Measurements from ENCODE around the gene TNKS1BP1. TPM values are rescaled to one million over a fixed set of nuclear protein-coding genes. Genes with fewer than 3 reads are reported as not detected.
A peak's percentile ranks its signal among the peaks of the same experiment; 100 is the strongest.

Gene TNKS1BP1
- total and polyA plus RNA-seq, 9 of the 15 experiments (the other 6 are each of a cell fraction or from before 2014, with no cell fraction given): 1.1 to 47.2 (median 10.9) TPM

GRCh38 chr11:57325735-57326048, 940 bp upstream of the TNKS1BP1 start:
- Histone ChIP-seq H3K36me3 (ENCODE audit: control insufficient read depth, insufficient read depth, low read length) (peaks cover 61% of the 10 kb centered on the region), H3K4me1 (replicated peaks in 1 of 2; ENCODE audit: control insufficient read depth in 2 of 2, insufficient read depth in 2 of 2, low read length in 2 of 2) (peaks cover 46 to 49% of the 10 kb centered on the region in 2 experiments), H3K27ac (ENCODE audit: extremely low read depth, low read depth, low read length) (peak overlapping the region; percentile 88), H4K20me1 (replicated peaks; ENCODE audit: control insufficient read depth, insufficient read depth, low read length) (peaks cover 7% of the 10 kb centered on the region), H2AFZ (ENCODE audit: low read depth, low read length) (peak overlapping the region; percentile 64), H3K79me2 (ENCODE audit: control insufficient read depth, insufficient read depth, low read length) (peaks cover 31% of the 10 kb centered on the region), H3K9me3 (replicated peaks; ENCODE audit: control insufficient read depth, insufficient read depth, low read depth, low read length) (no peaks in the 10 kb centered on the region), H3K4me2 (ENCODE audit: insufficient read depth, low read length) (peak overlapping the region; percentile 90), H3K9ac (ENCODE audit: insufficient read depth in 1 of 2, low read depth in 2 of 2, low read length in 2 of 2) (peak overlapping the region; percentile 71 to 91), H3K27me3 (ENCODE audit: control insufficient read depth in 2 of 2, insufficient read depth in 2 of 2, low read length in 2 of 2) (no peaks in the 10 kb centered on the region), H3K9me1 (ENCODE audit: control insufficient read depth, insufficient read depth, low read length) (peaks cover 7% of the 10 kb centered on the region), H3K4me3 (peak overlapping the region; percentile 60)
- DNase-seq (ENCODE audit: extremely low read depth in 1 of 4, low spot score in 3 of 4) (no peak), ATAC-seq (peak; percentile 3), FAIRE-seq (no peak)
- 13% methylated on average over 6 of the region's 6 CpGs for WGBS (ENCODE audit: insufficient coverage, low coverage, missing lambda C conversion rate)
- ChIA-PET POLR2A (interaction anchor here (0.6 to 6.3 kb wide), 12 partner anchors 10 to 506 kb away, joined by 3 to 68 read pairs (median 4); partner anchors contain the start of genes SLC43A1 and SSRP1), CTCF (ENCODE audit: low intra/inter-chr PET ratio) (no interaction called here)
- no TSS peak for BruUV-seq (replicated peaks)
- intact Hi-C loops (cut with micrococcal nuclease) (loop anchor here (5.0 kb wide), 1 partner anchor 48 kb away; no protein-coding TSS in a partner anchor), in situ Hi-C loops (cut with MboI) (no loop called here)
- no peak for TF ChIP-seq CAMTA2 (CRISPR knock-in tag; conservative IDR thresholded peaks at IDR 0.05)
- peak; percentile 36; the same call in 1 of the 2 replicates for TF ChIP-seq ETV1 (tag; conservative IDR thresholded peaks at IDR 0.05; ENCODE audit: low read depth)
- TF ChIP-seq, protein P1, sequence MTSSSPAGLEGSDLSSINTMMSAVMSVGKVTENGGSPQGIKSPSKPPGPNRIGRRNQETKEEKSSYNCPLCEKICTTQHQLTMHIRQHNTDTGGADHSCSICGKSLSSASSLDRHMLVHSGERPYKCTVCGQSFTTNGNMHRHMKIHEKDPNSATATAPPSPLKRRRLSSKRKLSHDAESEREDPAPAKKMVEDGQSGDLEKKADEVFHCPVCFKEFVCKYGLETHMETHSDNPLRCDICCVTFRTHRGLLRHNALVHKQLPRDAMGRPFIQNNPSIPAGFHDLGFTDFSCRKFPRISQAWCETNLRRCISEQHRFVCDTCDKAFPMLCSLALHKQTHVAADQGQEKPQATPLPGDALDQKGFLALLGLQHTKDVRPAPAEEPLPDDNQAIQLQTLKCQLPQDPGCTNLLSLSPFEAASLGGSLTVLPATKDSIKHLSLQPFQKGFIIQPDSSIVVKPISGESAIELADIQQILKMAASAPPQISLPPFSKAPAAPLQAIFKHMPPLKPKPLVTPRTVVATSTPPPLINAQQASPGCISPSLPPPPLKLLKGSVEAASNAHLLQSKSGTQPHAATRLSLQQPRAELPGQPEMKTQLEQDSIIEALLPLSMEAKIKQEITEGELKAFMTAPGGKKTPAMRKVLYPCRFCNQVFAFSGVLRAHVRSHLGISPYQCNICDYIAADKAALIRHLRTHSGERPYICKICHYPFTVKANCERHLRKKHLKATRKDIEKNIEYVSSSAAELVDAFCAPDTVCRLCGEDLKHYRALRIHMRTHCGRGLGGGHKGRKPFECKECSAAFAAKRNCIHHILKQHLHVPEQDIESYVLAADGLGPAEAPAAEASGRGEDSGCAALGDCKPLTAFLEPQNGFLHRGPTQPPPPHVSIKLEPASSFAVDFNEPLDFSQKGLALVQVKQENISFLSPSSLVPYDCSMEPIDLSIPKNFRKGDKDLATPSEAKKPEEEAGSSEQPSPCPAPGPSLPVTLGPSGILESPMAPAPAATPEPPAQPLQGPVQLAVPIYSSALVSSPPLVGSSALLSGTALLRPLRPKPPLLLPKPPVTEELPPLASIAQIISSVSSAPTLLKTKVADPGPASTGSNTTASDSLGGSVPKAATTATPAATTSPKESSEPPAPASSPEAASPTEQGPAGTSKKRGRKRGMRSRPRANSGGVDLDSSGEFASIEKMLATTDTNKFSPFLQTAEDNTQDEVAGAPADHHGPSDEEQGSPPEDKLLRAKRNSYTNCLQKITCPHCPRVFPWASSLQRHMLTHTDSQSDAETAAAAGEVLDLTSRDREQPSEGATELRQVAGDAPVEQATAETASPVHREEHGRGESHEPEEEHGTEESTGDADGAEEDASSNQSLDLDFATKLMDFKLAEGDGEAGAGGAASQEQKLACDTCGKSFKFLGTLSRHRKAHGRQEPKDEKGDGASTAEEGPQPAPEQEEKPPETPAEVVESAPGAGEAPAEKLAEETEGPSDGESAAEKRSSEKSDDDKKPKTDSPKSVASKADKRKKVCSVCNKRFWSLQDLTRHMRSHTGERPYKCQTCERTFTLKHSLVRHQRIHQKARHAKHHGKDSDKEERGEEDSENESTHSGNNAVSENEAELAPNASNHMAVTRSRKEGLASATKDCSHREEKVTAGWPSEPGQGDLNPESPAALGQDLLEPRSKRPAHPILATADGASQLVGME (CRISPR knock-in tag; IDR thresholded peaks at IDR 0.05): 0 out of 2 replicates have a peak, but pooled peaks have one; percentile 11
- 0 out of 2 replicates have a peak, but pooled peaks have one; percentile 66 for TF ChIP-seq ZC3H4 (CRISPR knock-in tag; IDR thresholded peaks at IDR 0.05; ENCODE audit: borderline replicate concordance)
- TF ChIP-seq ZNF239 (CRISPR knock-in tag; IDR thresholded peaks at IDR 0.05): 0 out of 2 replicates have a peak, but pooled peaks have one; percentile 6
- TF ChIP-seq CC2D1A (IDR thresholded peaks at IDR 0.05): no peak
- TF ChIP-seq ZNF408 (CRISPR knock-in tag; IDR thresholded peaks at IDR 0.05; ENCODE audit: low read depth): no peak
- peak; percentile 35; the same call in 1 of the 2 replicates for TF ChIP-seq GABPA (tag; conservative IDR thresholded peaks at IDR 0.05; ENCODE audit: low read depth)
- no peak for TF ChIP-seq MYBL2 (IDR thresholded peaks at IDR 0.05; ENCODE audit: low read depth)
- no peak for TF ChIP-seq MYBL2 (CRISPR knock-in tag; IDR thresholded peaks at IDR 0.05; ENCODE audit: borderline replicate concordance)
- TF ChIP-seq, protein P2, sequence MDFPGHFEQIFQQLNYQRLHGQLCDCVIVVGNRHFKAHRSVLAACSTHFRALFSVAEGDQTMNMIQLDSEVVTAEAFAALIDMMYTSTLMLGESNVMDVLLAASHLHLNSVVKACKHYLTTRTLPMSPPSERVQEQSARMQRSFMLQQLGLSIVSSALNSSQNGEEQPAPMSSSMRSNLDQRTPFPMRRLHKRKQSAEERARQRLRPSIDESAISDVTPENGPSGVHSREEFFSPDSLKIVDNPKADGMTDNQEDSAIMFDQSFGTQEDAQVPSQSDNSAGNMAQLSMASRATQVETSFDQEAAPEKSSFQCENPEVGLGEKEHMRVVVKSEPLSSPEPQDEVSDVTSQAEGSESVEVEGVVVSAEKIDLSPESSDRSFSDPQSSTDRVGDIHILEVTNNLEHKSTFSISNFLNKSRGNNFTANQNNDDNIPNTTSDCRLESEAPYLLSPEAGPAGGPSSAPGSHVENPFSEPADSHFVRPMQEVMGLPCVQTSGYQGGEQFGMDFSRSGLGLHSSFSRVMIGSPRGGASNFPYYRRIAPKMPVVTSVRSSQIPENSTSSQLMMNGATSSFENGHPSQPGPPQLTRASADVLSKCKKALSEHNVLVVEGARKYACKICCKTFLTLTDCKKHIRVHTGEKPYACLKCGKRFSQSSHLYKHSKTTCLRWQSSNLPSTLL (IDR thresholded peaks at IDR 0.05): no peak
- no peak for TF ChIP-seq HNRNPLL (IDR thresholded peaks at IDR 0.05; ENCODE audit: low read depth, low read length, poor library complexity, severe bottlenecking)
- no peak for TF ChIP-seq ZNF121 (CRISPR knock-in tag; conservative IDR thresholded peaks at IDR 0.05)
- TF ChIP-seq CHD1 (IDR thresholded peaks at IDR 0.05; ENCODE audit: low read length): no peak
- no peak for TF ChIP-seq GATAD2B (IDR thresholded peaks at IDR 0.05; ENCODE audit: borderline replicate concordance)
- TF ChIP-seq BRD4 (IDR thresholded peaks at IDR 0.05): 0 out of 2 replicates have a peak, but pooled peaks have one; percentile 36
- no peak for TF ChIP-seq HDAC1 (IDR thresholded peaks at IDR 0.05)

Measured in K562 (cell line).